Epithelial cell of esophagus (primary cell): Measurements from ENCODE around the gene NBEAL2.

Experiments
- DNase-seq: peaks from one replicate; pipeline ENCODE4 v3.0.0; 2010; ENCODE audit warnings: low read depth
- H3K4me3 ChIP-seq: 2 replicates; pipeline ENCODE4 v1.5.1; 2011; ENCODE audit warnings: mild to moderate bottlenecking, low read length, control low read depth
- CTCF ChIP-seq: IDR thresholded peaks from 2 replicates; pipeline ENCODE4 v1.5.1; 2011; ENCODE audit warnings: low read depth, mild to moderate bottlenecking, low read length, control low read depth, inconsistent platforms; ENCODE audit not compliant: insufficient read depth; ENCODE audit errors: missing control alignments

NBEAL2 gene

GRCh38 chr3:46952813-46953212 is 26.7 kb upstream of the NBEAL2 start:
- TF ChIP-seq CTCF = no peak
- H3K4me3 ChIP-seq = no peak overlapping the region
- DNase-seq = no peak

GRCh38 chr3:46953234-46954010 is 26.0 kb upstream of the NBEAL2 start:
- no peak overlapping the region for H3K4me3 ChIP-seq
- TF ChIP-seq CTCF = no peak
- DNase-seq = no peak

- no peak for DNase-seq
- no peak overlapping the region for H3K4me3 ChIP-seq
- no peak for TF ChIP-seq CTCF
Measured at GRCh38 chr3:46954178-46954577, 25.3 kb upstream of the NBEAL2 start.

- TF ChIP-seq CTCF = no peak
- no peak overlapping the region for H3K4me3 ChIP-seq
- DNase-seq = no peak
Measured at GRCh38 chr3:46955157-46955556, 24.3 kb upstream of the NBEAL2 start.

GRCh38 chr3:46955801-46956259 is 23.6 kb upstream of the NBEAL2 start:
- TF ChIP-seq CTCF = no peak
- H3K4me3 ChIP-seq = no peak overlapping the region
- no peak for DNase-seq

- TF ChIP-seq CTCF = no peak
- no peak overlapping the region for H3K4me3 ChIP-seq
- no peak for DNase-seq
Measured at GRCh38 chr3:46957092-46957820, 22.2 kb upstream of the NBEAL2 start.
